Skeletal muscle tissue (tissue), 4 donors: ENCODE results near the gene ENTR1. TPM values are rescaled to one million over a fixed set of nuclear protein-coding genes. Genes with fewer than 3 reads are reported as not detected.

Source experiments
- H3K27ac ChIP-seq: one replicate; pipeline ENCODE4 v1.7.0; 2013; ENCODE audit warnings: mild to moderate bottlenecking, low read depth, low read length, inconsistent platforms
- H3K27me3 ChIP-seq, 3 donors: one replicate each; pipeline ENCODE4 v1.7.0; 2013; ENCODE audit warnings: low read length in 3 of 3; ENCODE audit not compliant: control insufficient read depth in 3 of 3, insufficient read depth in 3 of 3
- H3K36me3 ChIP-seq, 3 donors: one replicate each; pipeline ENCODE4 v1.7.0; 2013; ENCODE audit warnings: low read length in 3 of 3; ENCODE audit not compliant: control insufficient read depth in 3 of 3, insufficient read depth in 3 of 3
- H3K4me1 ChIP-seq, 3 donors: one replicate each; pipeline ENCODE4 v1.7.0; 2013; ENCODE audit warnings: low read length in 3 of 3, mild to moderate bottlenecking in 3 of 3; ENCODE audit not compliant: control insufficient read depth in 3 of 3, insufficient read depth in 3 of 3
- H3K4me3 ChIP-seq, 3 donors: one replicate each; pipeline ENCODE4 v1.7.0; 2013; ENCODE audit warnings: low read length in 3 of 3
- H3K9ac ChIP-seq, 3 donors: one replicate each; pipeline ENCODE4 v1.7.0; 2013; ENCODE audit warnings: low read length in 3 of 3, mild to moderate bottlenecking in 3 of 3, moderate library complexity in 2 of 3, low read depth in 1 of 3
- H3K9me3 ChIP-seq, 3 donors: one replicate each; pipeline ENCODE4 v1.7.0; 2013; ENCODE audit warnings: low read length in 3 of 3; ENCODE audit not compliant: control insufficient read depth in 3 of 3
- total RNA-seq: library from RNA; depleted of rRNA; stranded (reverse); fragments of >200 nt; gene quantifications from one replicate; pipeline ENCODE4 v1.2.3, GENCODE V29; 2014
- donor health status: Osteomylitis.

ENTR1 gene
- total RNA-seq, 1 donor from 2014 or later = 7.8 TPM

GRCh38 chr9:136357202-136357725 is 53.1 kb downstream of the ENTR1 start:
- Histone ChIP-seq H3K27me3 (no peaks in the 10 kb centered on the region), H3K9ac (no peak overlapping the region), H3K4me1 (peaks cover 0 to 9% (median 4%) of the 10 kb centered on the region in 3 donors), H3K27ac (no peak overlapping the region), H3K4me3 (no peak overlapping the region), H3K9me3 (no peaks in the 10 kb centered on the region), H3K36me3 (peaks cover 0 to 2% (median 2%) of the 10 kb centered on the region in 3 donors)

- Histone ChIP-seq H3K4me1 (peaks cover 0 to 9% (median 4%) of the 10 kb centered on the region in 3 donors), H3K27ac (no peak overlapping the region)
Measured at GRCh38 chr9:136355616-136356557, 54.5 kb downstream of the ENTR1 start.

GRCh38 chr9:136354592-136355085 is 55.8 kb downstream of the ENTR1 start:
- Histone ChIP-seq H3K27me3 (peaks cover 0 to 6% (median 5%) of the 10 kb centered on the region in 3 donors), H3K4me3 (no peak overlapping the region), H3K9me3 (no peaks in the 10 kb centered on the region), H3K9ac (peak overlapping the region in 1 of 3 donors; percentile 45), H3K27ac (no peak overlapping the region), H3K4me1 (peaks cover 0 to 9% (median 4%) of the 10 kb centered on the region in 3 donors), H3K36me3 (peaks cover 0 to 2% (median 2%) of the 10 kb centered on the region in 3 donors)

More at GRCh38 chr9:136355616-136356557, 54.5 kb downstream of the ENTR1 start:
- no peaks in the 10 kb centered on the region for H3K9me3 ChIP-seq
- no peak overlapping the region for H3K4me3 ChIP-seq
- H3K36me3 ChIP-seq = peaks cover 0 to 2% (median 2%) of the 10 kb centered on the region in 3 donors
- peaks cover 0 to 6% (median 0%) of the 10 kb centered on the region in 3 donors for H3K27me3 ChIP-seq
- no peak overlapping the region for H3K9ac ChIP-seq

DNA sequence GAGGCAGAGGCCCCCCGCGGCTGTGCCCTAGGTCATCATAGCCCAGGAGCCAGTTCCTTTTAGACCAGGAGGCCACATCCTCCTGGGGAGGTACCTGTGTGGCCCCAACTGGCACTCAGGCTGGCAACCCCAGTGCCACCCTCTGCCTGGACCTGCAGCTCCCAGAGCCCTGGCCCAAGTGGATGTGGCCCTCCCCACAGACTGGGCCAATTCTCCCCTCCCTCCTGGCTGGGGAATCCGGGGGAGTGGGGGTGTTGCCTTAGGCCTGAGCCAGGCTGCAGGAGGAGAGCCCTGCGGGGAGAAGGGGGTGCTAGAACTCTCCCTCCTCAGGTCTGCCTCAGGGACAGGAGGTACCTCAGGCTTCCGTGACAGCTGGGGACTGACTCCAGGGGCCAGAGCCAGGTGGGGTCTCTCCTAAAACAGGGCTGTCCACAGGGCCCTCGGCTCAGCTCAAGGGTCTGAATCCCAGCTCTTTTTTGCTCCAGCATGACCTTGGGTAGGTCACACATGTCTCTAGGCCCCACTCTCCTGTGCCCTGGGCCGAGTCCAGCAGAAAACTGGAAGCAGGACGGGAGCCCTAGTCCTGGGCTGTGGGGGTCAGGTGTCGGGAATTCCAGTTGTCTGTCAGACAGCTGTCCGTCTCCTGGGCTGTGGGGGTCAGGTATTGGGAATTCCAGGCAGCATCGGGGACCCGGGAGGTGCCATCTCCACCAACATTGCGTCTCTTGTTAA is 56.5 kb downstream of the ENTR1 start:
- Histone ChIP-seq H3K27ac (no peak overlapping the region), H3K36me3 (peaks cover 0 to under 1% (median under 1%) of the 10 kb centered on the region in 3 donors), H3K9ac (no peak overlapping the region), H3K9me3 (no peaks in the 10 kb centered on the region), H3K4me3 (no peak overlapping the region), H3K4me1 (peaks cover 0 to 9% (median 4%) of the 10 kb centered on the region in 3 donors), H3K27me3 (peaks cover 4 to 11% (median 6%) of the 10 kb centered on the region in 3 donors)

GRCh38 chr9:136353088-136353487 is 57.3 kb downstream of the ENTR1 start:
- Histone ChIP-seq H3K4me3 (no peak overlapping the region), H3K4me1 (peaks cover 0 to 9% (median 4%) of the 10 kb centered on the region in 3 donors), H3K27me3 (peaks cover 6 to 13% (median 6%) of the 10 kb centered on the region in 3 donors), H3K36me3 (no peaks in the 10 kb centered on the region), H3K9me3 (no peaks in the 10 kb centered on the region), H3K9ac (no peak overlapping the region), H3K27ac (no peak overlapping the region)

DNA sequence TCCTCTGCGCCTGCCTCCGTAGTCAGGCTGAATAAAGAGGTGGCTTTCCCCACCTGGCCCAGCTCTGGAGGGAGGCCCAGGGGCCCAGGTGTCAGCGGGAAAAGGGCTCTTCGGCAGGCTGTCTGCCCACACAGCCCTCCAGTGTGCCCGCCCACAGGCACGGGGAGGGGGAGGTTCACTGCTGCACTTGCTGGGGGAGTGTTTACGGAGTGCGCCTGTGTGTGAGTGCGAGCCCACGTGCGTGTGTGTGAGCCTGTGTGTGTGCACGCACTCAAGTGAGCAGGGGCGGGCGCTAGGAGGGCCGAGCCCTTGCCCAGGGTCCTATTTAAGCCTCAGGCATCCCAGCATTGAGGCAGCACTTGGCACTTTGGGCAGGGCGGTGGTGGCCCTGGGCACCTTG is 57.7 kb downstream of the ENTR1 start:
- no peak overlapping the region for H3K9ac ChIP-seq
- H3K4me1 ChIP-seq = peaks cover 0 to 9% (median 4%) of the 10 kb centered on the region in 3 donors
- peaks cover 8 to 13% (median 8%) of the 10 kb centered on the region in 3 donors for H3K27me3 ChIP-seq
- H3K9me3 ChIP-seq = no peaks in the 10 kb centered on the region
- H3K4me3 ChIP-seq = no peak overlapping the region
- H3K36me3 ChIP-seq = no peaks in the 10 kb centered on the region
- H3K27ac ChIP-seq = no peak overlapping the region

Other genes starting within 250 kb of the ENTR1 start
- gene LHX3, start 205.5 kb downstream of the ENTR1 start, total RNA-seq = not detected
- 3.7 TPM for gene QSOX2, start 164.8 kb downstream of the ENTR1 start, total RNA-seq
- under 0.01 TPM for gene CCDC187, start 106.5 kb downstream of the ENTR1 start, total RNA-seq
- gene GPSM1, start 83.1 kb downstream of the ENTR1 start, total RNA-seq = 14.1 TPM
- gene DNLZ, start 46.9 kb downstream of the ENTR1 start, total RNA-seq = 5.2 TPM
- 1.0 TPM for gene CARD9, start 36.9 kb downstream of the ENTR1 start, total RNA-seq
- gene SNAPC4, start 10.4 kb downstream of the ENTR1 start, total RNA-seq = 4.7 TPM
- 30.3 TPM for gene PMPCA, start within 50 bp of the ENTR1 start, total RNA-seq
- gene INPP5E, start 29.2 kb upstream of the ENTR1 start, total RNA-seq = 4.7 TPM
- 14.1 TPM for gene SEC16A, start 72.4 kb upstream of the ENTR1 start, total RNA-seq
- 69.4 TPM for gene NOTCH1, start 135.4 kb upstream of the ENTR1 start, total RNA-seq